Measurements from ENCODE around the gene IRX3.

IRX3 gene

GRCh38 chr16:54240271-54241129, 46.1 kb downstream of the IRX3 start:
- in situ Hi-C loops (cut with MboI; ENCODE audit: low sequenced_read_pairs) = no loop called here

- in situ Hi-C loops (cut with MboI; ENCODE audit: low sequenced_read_pairs) = no loop called here
Observed at GRCh38 chr16:54239456-54239855, 47.1 kb downstream of the IRX3 start.

GRCh38 chr16:54236773-54237172, 49.8 kb downstream of the IRX3 start:
- in situ Hi-C loops (cut with MboI; ENCODE audit: low sequenced_read_pairs) = no loop called here

- in situ Hi-C loops (cut with MboI; ENCODE audit: low sequenced_read_pairs) = no loop called here
Observed at GRCh38 chr16:54233615-54234014, 53.0 kb downstream of the IRX3 start.

Data from hTERT RPE-1 (cell line).